ENCODE measurements around the gene FGGY. TPM values are rescaled to one million over a fixed set of nuclear protein-coding genes. Genes with fewer than 3 reads are reported as not detected.
"Not testable (repeated sequence)": the region's sequence is repeated elsewhere in the genome, so short reads cannot be mapped to it uniquely, and the experiment has no call there.

FGGY gene
- total RNA-seq, 1 donor from 2014 or later, result 18.2 TPM

GRCh38 chr1:59298710-59299346 is 1.9 kb downstream of the FGGY start:
- Mint-ChIP-seq H3K27ac (peak overlapping the region; percentile 59), H3K4me3 (ENCODE audit: low read depth) (peak overlapping the region; percentile 24), H3K36me3 (ENCODE audit: insufficient read depth) (peaks cover 14% of the 10 kb centered on the region), H3K27me3 (no peaks in the 10 kb centered on the region), H3K4me1 (ENCODE audit: low read depth) (peaks cover 24% of the 10 kb centered on the region), H3K9me3 (ENCODE audit: low read depth) (peaks cover 23% of the 10 kb centered on the region)
- no peak for TF ChIP-seq CTCF (IDR thresholded peaks at IDR 0.05; ENCODE audit: unreplicated experiment)
- DNase-seq (ENCODE audit: low spot score, unreplicated experiment), result no peak

GRCh38 chr1:59299670-59300069 is 2.8 kb downstream of the FGGY start:
- H3K4me3 Mint-ChIP-seq (ENCODE audit: low read depth); H3K27ac Mint-ChIP-seq; H3K27me3 Mint-ChIP-seq; DNase-seq (ENCODE audit: low spot score, unreplicated experiment): not testable (repeated sequence)
- H3K9me3 Mint-ChIP-seq (ENCODE audit: low read depth), result peaks cover 31% of the 10 kb centered on the region
- H3K36me3 Mint-ChIP-seq (ENCODE audit: insufficient read depth), result peaks cover 17% of the 10 kb centered on the region
- H3K4me1 Mint-ChIP-seq (ENCODE audit: low read depth), result peaks cover 24% of the 10 kb centered on the region

- H3K36me3 Mint-ChIP-seq (ENCODE audit: insufficient read depth), result peaks cover 23% of the 10 kb centered on the region
- no peak overlapping the region for H3K27ac Mint-ChIP-seq
These were observed 5.4 kb downstream of the FGGY start for GRCh38 chr1:59302297-59302696.

GRCh38 chr1:59302871-59303270 is 6.0 kb downstream of the FGGY start:
- no peak for TF ChIP-seq CTCF (IDR thresholded peaks at IDR 0.05; ENCODE audit: unreplicated experiment)
- H3K27ac Mint-ChIP-seq, result no peak overlapping the region
- H3K4me3 Mint-ChIP-seq (ENCODE audit: low read depth), result no peak overlapping the region
- peaks cover 23% of the 10 kb centered on the region for H3K36me3 Mint-ChIP-seq (ENCODE audit: insufficient read depth)
- peaks cover 44% of the 10 kb centered on the region for H3K9me3 Mint-ChIP-seq (ENCODE audit: low read depth)
- no peaks in the 10 kb centered on the region for H3K27me3 Mint-ChIP-seq
- DNase-seq (ENCODE audit: low spot score, unreplicated experiment), result no peak
- H3K4me1 Mint-ChIP-seq (ENCODE audit: low read depth), result peaks cover 8% of the 10 kb centered on the region

More at GRCh38 chr1:59302297-59302696, 5.4 kb downstream of the FGGY start:
- no peak for DNase-seq (ENCODE audit: low spot score, unreplicated experiment)
- no peak for TF ChIP-seq CTCF (IDR thresholded peaks at IDR 0.05; ENCODE audit: unreplicated experiment)
- Mint-ChIP-seq H3K4me1 (ENCODE audit: low read depth) (peaks cover 10% of the 10 kb centered on the region), H3K27me3 (no peaks in the 10 kb centered on the region), H3K4me3 (ENCODE audit: low read depth) (no peak overlapping the region), H3K9me3 (ENCODE audit: low read depth) (peaks cover 44% of the 10 kb centered on the region)

GRCh38 chr1:59305188-59305587 is 8.3 kb downstream of the FGGY start:
- Mint-ChIP-seq H3K4me3 (ENCODE audit: low read depth) (no peak overlapping the region), H3K4me1 (ENCODE audit: low read depth) (no peaks in the 10 kb centered on the region), H3K27me3 (no peaks in the 10 kb centered on the region), H3K9me3 (ENCODE audit: low read depth) (peaks cover 34% of the 10 kb centered on the region), H3K27ac (no peak overlapping the region), H3K36me3 (ENCODE audit: insufficient read depth) (peaks cover 18% of the 10 kb centered on the region)
- no peak for DNase-seq (ENCODE audit: low spot score, unreplicated experiment)
- no peak for TF ChIP-seq CTCF (IDR thresholded peaks at IDR 0.05; ENCODE audit: unreplicated experiment)

- Mint-ChIP-seq H3K36me3 (ENCODE audit: insufficient read depth) (peaks cover 10% of the 10 kb centered on the region), H3K27ac (no peak overlapping the region), H3K4me1 (ENCODE audit: low read depth) (no peaks in the 10 kb centered on the region), H3K27me3 (no peaks in the 10 kb centered on the region), H3K4me3 (ENCODE audit: low read depth) (no peak overlapping the region), H3K9me3 (ENCODE audit: low read depth) (peaks cover 26% of the 10 kb centered on the region)
- DNase-seq (ENCODE audit: low spot score, unreplicated experiment), result no peak
- TF ChIP-seq CTCF (IDR thresholded peaks at IDR 0.05; ENCODE audit: unreplicated experiment), result no peak
These were observed 10.7 kb downstream of the FGGY start for GRCh38 chr1:59307591-59307990.
